ENCODE measurements around the gene TCAP. TPM values are rescaled to one million over a fixed set of nuclear protein-coding genes. Genes with fewer than 3 reads are reported as not detected.
A peak's percentile ranks its signal among the peaks of the same experiment; 100 is the strongest.

The TCAP gene
- total and polyA plus RNA-seq, 12 donors, result 2,452 to 6,290 (median 4,242) TPM

- H3K4me3 ChIP-seq, result no peak overlapping the region
- peaks cover 39 to 77% (median 60%) of the 10 kb centered on the region in 9 donors for H3K4me1 ChIP-seq
- ATAC-seq (no peak), DNase-seq (no peak)
- H3K27me3 ChIP-seq, result no peaks in the 10 kb centered on the region
- intact Hi-C loops (cut with DNase I), result loop anchor here in 1 of 10 donors (10.0 kb wide), 1 partner anchor 52 kb away; the partner anchor contains the start of gene PPP1R1B
- TF ChIP-seq CTCF (IDR thresholded peaks at IDR 0.05), result no peak
- no peaks in the 10 kb centered on the region for H3K9me3 ChIP-seq
- H3K27ac ChIP-seq, result peak overlapping the region; percentile 61 to 95 (median 88)
- WGBS, 2 donors, result 50 to 66% methylated on average over 8 of the region's 8 CpGs
- H3K36me3 ChIP-seq, result peaks cover 0 to 23% (median 0%) of the 10 kb centered on the region in 9 donors
These were observed 11.9 kb downstream of the TCAP start for GRCh38 chr17:39677072-39677471.

GRCh38 chr17:39677542-39678339 is 12.6 kb downstream of the TCAP start:
- Histone ChIP-seq H3K4me3 (no peak overlapping the region), H3K9me3 (no peaks in the 10 kb centered on the region), H3K27ac (peak overlapping the region; percentile 61 to 95 (median 89)), H3K36me3 (peaks cover 0 to 23% (median 0%) of the 10 kb centered on the region in 9 donors), H3K4me1 (peaks cover 36 to 71% (median 56%) of the 10 kb centered on the region in 9 donors), H3K27me3 (no peaks in the 10 kb centered on the region)
- no peak for TF ChIP-seq CTCF (IDR thresholded peaks at IDR 0.05)
- peak; percentile 60 to 84 (median 78) for ATAC-seq
- 40 to 50% methylated on average over 13 of the region's 13 CpGs for whole genome bisulfite sequencing, 2 donors
- peak; percentile 80 to 82 for DNase-seq
- intact Hi-C loops (cut with DNase I), result loop anchor here in 1 of 10 donors (10.0 kb wide), 1 partner anchor 53 kb away; the partner anchor contains the start of gene PPP1R1B

GRCh38 chr17:39678340-39679116 is 13.4 kb downstream of the TCAP start:
- no peaks in the 10 kb centered on the region for H3K27me3 ChIP-seq
- ATAC-seq (peak in 1 of 8 donors; percentile 0), DNase-seq (no peak)
- H3K27ac ChIP-seq, result peak overlapping the region; percentile 61 to 95 (median 89)
- peaks cover 0 to 29% (median 0%) of the 10 kb centered on the region in 9 donors for H3K36me3 ChIP-seq
- WGBS, 2 donors, result 69 to 79% methylated on average over 13 of the region's 13 CpGs
- H3K9me3 ChIP-seq, result no peaks in the 10 kb centered on the region
- no peak overlapping the region for H3K4me3 ChIP-seq
- H3K4me1 ChIP-seq, result peaks cover 36 to 67% (median 56%) of the 10 kb centered on the region in 9 donors
- intact Hi-C loops (cut with DNase I), result loop anchor here in 1 of 10 donors (10.0 kb wide), 1 partner anchor 54 kb away; the partner anchor contains the start of gene PPP1R1B
- no peak for TF ChIP-seq CTCF (IDR thresholded peaks at IDR 0.05)
